Stimulated activated naive B cell treated with anti-CD40 and anti-IgM and Interleukin-4, amounts not matched to agents 10 μg/mL and 1 μg/mL and 100 μg/mL, for 72 hours (primary cell): ENCODE measurements around the gene SLC28A1.

Source experiments
- ATAC-seq, 2 donors: fragments of 150-1000 bp; cut with Tn5 transposase; replicated peaks; 2 replicates each; pipeline ENCODE4 v1.10.0; 2021; ENCODE audit warnings: moderate library complexity in 1 of 2
- DNase-seq: peaks from one replicate; pipeline ENCODE4 v3.0.0; 2021
- H3K27ac Mint-ChIP-seq: one replicate; pipeline ENCODE4 v1.8.0; 2022; ENCODE audit warnings: mild to moderate bottlenecking, mixed read lengths
- H3K27me3 Mint-ChIP-seq, 2 donors: one replicate each; pipeline ENCODE4 v1.8.0; 2022; ENCODE audit warnings: mixed read lengths in 2 of 2
- H3K36me3 Mint-ChIP-seq, 2 donors: one replicate each; pipeline ENCODE4 v1.8.0; 2022; ENCODE audit warnings: mixed read lengths in 2 of 2, mild to moderate bottlenecking in 1 of 2
- H3K4me1 Mint-ChIP-seq, 2 donors: one replicate each; pipeline ENCODE4 v1.8.0; 2022; ENCODE audit warnings: mixed read lengths in 2 of 2, mild to moderate bottlenecking in 1 of 2
- H3K4me3 Mint-ChIP-seq, 2 donors: one replicate each; pipeline ENCODE4 v1.8.0; 2022; ENCODE audit warnings: mild to moderate bottlenecking in 2 of 2, mixed read lengths in 2 of 2, moderate library complexity in 1 of 2
- H3K9me3 Mint-ChIP-seq, 2 donors: one replicate each; pipeline ENCODE4 v1.8.0; 2022; ENCODE audit warnings: mixed read lengths in 2 of 2, mild to moderate bottlenecking in 1 of 2

Gene SLC28A1

DNA sequence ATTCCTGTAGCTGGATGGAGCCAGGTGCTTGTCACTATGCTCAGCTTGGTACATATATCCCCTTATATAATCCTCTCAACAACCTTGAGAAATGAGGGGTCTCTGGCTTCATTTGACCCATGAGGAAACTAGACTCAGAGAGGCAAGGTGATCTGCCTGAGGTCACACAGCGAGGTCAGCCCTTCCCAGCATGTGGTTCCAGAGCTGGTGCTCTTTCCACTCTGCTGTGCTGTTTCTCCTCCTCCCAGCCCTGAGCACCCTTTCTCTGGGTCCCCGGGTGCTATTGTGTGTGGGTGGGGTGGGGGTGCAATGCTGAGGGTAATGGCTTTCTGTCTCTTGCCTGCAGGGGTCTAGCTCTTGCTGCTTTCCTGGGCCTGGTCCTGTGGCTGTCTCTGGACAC lies 19.3 kb downstream of the SLC28A1 start:
- Mint-ChIP-seq H3K9me3 (peaks cover 0 to 9% of the 10 kb centered on the region in 2 donors), H3K27me3 (peaks cover 6 to 12% of the 10 kb centered on the region in 2 donors), H3K36me3 (no peaks in the 10 kb centered on the region), H3K4me3 (no peak overlapping the region), H3K4me1 (peaks cover 0 to 2% of the 10 kb centered on the region in 2 donors), H3K27ac (no peak overlapping the region)
- no peak for DNase-seq
- no peak for ATAC-seq

DNA sequence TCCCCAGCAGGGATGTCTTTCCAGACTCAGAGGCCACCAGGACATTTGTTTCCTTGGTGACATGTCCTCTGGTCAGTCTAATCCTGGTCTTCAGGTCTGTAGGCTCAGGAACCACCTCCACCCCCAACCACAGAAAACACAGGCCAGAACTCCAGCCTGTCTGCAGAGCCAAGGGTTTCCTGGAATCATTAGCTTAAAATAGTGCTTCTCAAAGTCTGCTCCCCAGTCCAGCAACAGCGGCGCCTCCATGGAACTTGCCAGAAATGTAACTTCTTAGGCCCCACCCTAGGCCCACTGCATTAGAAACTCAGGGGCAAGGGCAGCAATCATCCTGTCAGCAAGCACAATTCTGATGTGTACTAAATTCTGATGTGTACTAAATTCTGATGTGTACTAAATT lies 20.0 kb downstream of the SLC28A1 start:
- ATAC-seq (no peak), DNase-seq (no peak)
- H3K27ac Mint-ChIP-seq, result no peak overlapping the region
- H3K4me3 Mint-ChIP-seq, result no peak overlapping the region
- H3K9me3 Mint-ChIP-seq, result peaks cover 0 to 3% of the 10 kb centered on the region in 2 donors
- no peaks in the 10 kb centered on the region for H3K36me3 Mint-ChIP-seq
- peaks cover 0 to 2% of the 10 kb centered on the region in 2 donors for H3K4me1 Mint-ChIP-seq
- peaks cover 0 to 5% of the 10 kb centered on the region in 2 donors for H3K27me3 Mint-ChIP-seq

DNA sequence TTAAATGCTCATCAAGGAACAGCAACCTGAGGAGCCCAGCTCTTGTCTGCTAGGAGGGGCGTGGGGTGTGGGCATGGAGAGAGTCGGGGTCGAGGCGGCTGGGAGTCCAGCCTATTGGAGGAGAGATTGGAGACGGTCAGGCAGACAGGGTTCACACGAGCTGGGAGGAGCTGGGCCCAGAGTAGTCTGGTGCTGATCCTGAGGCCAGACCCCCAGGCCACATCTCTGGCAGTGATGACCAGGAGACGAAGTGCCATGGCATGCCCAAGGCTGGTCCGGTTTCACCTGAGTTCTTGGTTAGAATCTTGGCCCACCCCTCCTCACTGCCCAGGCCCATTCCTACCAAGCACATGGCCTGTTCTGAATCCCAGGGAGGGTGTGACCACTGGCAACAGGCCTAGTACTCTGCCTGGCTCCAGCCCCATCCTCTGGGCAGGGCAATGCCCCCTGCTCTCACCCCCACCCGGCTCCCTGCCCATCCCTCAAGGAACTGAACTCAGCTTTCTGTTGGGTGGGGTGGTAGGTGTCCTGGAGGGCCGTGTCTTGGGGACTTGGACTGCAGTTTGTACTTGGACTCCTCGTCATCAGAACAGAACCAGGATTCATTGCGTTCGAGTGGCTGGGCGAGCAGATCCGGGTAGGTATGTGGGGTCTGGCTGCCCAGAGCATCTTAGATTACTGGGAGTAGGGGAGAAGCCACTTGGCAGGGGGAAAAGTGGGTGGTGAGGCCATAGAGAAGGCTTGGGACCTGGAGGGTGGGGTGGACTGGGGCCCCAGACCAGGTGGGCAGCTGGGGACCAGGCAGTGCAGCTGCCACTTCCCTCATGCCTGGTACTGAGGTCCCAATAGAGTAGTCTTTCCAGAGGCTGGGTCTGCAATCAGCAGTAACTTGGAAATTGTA lies 20.8 kb downstream of the SLC28A1 start:
- DNase-seq (no peak), ATAC-seq (no peak)
- no peaks in the 10 kb centered on the region for H3K36me3 Mint-ChIP-seq
- no peaks in the 10 kb centered on the region for H3K9me3 Mint-ChIP-seq
- peak overlapping the region; percentile 38 for H3K27ac Mint-ChIP-seq
- H3K27me3 Mint-ChIP-seq, result no peaks in the 10 kb centered on the region
- peaks cover 0 to 2% of the 10 kb centered on the region in 2 donors for H3K4me1 Mint-ChIP-seq
- no peak overlapping the region for H3K4me3 Mint-ChIP-seq

DNA sequence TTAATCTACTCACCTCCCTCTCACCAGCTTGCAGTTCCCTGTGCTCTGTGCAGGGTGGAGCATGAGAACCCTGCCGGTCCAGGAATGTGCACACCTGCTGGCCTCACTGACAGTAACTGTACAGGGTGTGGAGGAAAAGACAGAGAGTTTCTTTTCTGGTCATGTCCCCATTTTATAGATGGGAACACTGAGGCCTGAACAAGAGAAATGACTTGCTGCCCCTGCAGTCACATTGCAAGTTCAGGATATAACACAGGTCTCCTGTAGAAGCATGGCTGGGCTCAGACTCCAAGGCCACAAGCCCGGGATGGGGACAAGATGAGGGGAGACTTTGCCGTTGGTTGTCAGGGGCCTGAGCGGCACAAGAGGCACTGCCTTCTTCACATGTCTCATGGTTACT lies 23.3 kb downstream of the SLC28A1 start:
- H3K27ac Mint-ChIP-seq, result no peak overlapping the region
- ATAC-seq (no peak), DNase-seq (no peak)
- no peak overlapping the region for H3K4me3 Mint-ChIP-seq
- H3K4me1 Mint-ChIP-seq, result peaks cover 0 to 4% of the 10 kb centered on the region in 2 donors
- H3K36me3 Mint-ChIP-seq, result no peaks in the 10 kb centered on the region
- H3K9me3 Mint-ChIP-seq, result no peaks in the 10 kb centered on the region
- H3K27me3 Mint-ChIP-seq, result peaks cover 6 to 7% of the 10 kb centered on the region in 2 donors

DNA sequence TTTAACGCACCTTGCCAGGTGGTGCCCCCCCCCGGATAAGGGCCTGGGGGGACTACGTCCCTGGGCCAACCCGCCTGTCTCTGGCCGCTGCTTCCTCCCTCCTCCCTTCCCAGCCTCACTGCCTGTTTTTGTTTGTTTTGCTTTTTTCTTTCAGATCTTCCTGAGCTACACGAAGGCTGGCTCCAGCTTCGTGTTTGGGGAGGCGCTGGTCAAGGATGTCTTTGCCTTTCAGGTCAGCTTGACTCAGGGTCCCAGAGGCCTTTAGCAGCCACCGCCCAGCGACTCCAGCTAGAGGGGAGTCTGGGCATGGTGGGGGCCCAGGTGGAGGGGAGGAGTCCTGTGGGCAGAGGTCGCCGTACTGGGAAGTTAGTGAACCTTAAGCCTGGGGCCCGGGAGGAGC lies 24.1 kb downstream of the SLC28A1 start:
- peaks cover 6 to 8% of the 10 kb centered on the region in 2 donors for H3K27me3 Mint-ChIP-seq
- no peak overlapping the region for H3K4me3 Mint-ChIP-seq
- ATAC-seq (no peak), DNase-seq (no peak)
- H3K4me1 Mint-ChIP-seq, result peaks cover 0 to 4% of the 10 kb centered on the region in 2 donors
- no peaks in the 10 kb centered on the region for H3K36me3 Mint-ChIP-seq
- no peak overlapping the region for H3K27ac Mint-ChIP-seq
- H3K9me3 Mint-ChIP-seq, result no peaks in the 10 kb centered on the region

DNA sequence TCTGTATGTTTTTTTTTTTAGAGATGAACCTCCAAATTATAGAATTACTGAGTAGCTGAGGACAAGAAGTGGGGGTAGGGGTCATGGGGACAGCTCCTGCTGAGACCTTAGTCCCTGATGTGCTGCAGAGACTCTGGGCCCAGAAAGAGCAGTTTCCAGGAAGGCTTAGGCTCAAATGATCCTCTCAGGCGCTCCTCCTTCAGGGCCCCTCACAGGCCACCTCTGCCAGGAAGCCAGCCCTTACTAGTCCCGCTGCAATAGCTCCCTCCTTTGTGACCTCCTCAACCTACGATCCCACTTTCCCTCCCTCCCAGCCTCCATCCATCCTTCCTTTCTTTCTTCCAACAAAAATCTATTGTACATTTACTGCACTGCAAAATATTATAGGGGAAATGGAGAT lies 24.6 kb downstream of the SLC28A1 start:
- Mint-ChIP-seq H3K36me3 (no peaks in the 10 kb centered on the region), H3K4me1 (peaks cover 0 to 4% of the 10 kb centered on the region in 2 donors), H3K27ac (peak overlapping the region; percentile 14), H3K9me3 (no peaks in the 10 kb centered on the region), H3K27me3 (peaks cover 6 to 8% of the 10 kb centered on the region in 2 donors), H3K4me3 (no peak overlapping the region)
- no peak for ATAC-seq
- no peak for DNase-seq

DNA sequence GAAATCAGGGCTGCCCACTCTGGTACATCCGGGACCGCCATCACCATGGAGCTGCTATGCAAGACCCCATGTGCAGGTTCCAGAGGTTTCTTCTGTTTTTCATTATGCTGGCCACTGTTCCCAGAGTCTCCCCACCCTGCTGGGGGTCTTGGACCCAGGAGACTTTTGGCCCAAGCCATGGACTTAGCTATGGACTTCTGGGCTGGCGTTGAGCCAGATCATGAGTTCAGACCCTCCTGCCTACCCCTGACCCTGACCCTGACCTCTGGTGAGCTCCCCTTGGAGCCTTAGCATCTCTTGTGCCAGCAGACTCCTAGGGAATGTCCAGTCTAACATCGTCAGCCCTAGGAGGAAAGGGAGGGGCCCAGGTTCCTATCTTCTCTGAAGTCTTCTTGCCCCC lies 25.3 kb downstream of the SLC28A1 start:
- Mint-ChIP-seq H3K27me3 (peaks cover 8 to 10% of the 10 kb centered on the region in 2 donors), H3K4me1 (peaks cover 2 to 5% of the 10 kb centered on the region in 2 donors), H3K27ac (no peak overlapping the region), H3K36me3 (peaks cover under 1 to 1% of the 10 kb centered on the region in 2 donors), H3K9me3 (peaks cover 0 to 1% of the 10 kb centered on the region in 2 donors), H3K4me3 (no peak overlapping the region)
- DNase-seq (no peak), ATAC-seq (no peak)

DNA sequence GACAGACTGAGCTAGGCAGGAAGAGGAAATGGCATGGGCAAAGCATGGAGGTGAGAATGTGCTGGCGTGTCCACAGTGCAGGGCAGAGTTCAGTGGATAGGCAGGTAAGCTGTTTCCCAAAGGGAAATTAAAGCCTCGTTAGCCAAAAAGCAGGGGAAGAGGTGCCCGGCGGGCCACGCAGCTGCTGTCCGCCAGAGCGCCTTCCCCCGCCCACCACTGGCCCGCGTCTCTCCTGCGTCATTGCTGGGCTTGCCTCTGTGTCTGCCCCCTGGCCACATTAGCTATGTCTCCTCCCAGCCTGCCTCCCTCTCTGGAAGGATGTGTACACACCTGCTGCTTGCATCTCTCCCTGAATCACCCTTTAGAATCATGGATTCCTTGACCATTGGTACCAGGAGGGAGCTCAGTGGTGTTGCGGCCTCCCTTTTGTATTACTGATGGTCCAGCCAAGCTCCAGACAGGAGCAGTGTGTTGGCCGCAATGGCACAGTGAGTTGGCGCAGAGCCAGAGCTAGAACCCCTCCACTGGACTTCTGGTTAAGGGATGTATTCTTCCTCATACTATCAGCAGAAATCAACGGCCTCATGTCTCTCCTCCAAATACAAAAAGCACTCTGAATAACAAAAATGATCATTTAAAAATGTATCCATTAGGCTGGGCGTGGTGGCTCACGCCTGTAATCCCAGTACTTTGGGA lies 26.6 kb downstream of the SLC28A1 start:
- Mint-ChIP-seq H3K9me3 (peaks cover 0 to 3% of the 10 kb centered on the region in 2 donors), H3K4me1 (peaks cover 12 to 13% of the 10 kb centered on the region in 2 donors), H3K27me3 (peaks cover 17% of the 10 kb centered on the region in 2 donors), H3K4me3 (no peak overlapping the region), H3K27ac (no peak overlapping the region), H3K36me3 (peaks cover 2 to 3% of the 10 kb centered on the region in 2 donors)
- DNase-seq (no peak), ATAC-seq (no peak)

DNA sequence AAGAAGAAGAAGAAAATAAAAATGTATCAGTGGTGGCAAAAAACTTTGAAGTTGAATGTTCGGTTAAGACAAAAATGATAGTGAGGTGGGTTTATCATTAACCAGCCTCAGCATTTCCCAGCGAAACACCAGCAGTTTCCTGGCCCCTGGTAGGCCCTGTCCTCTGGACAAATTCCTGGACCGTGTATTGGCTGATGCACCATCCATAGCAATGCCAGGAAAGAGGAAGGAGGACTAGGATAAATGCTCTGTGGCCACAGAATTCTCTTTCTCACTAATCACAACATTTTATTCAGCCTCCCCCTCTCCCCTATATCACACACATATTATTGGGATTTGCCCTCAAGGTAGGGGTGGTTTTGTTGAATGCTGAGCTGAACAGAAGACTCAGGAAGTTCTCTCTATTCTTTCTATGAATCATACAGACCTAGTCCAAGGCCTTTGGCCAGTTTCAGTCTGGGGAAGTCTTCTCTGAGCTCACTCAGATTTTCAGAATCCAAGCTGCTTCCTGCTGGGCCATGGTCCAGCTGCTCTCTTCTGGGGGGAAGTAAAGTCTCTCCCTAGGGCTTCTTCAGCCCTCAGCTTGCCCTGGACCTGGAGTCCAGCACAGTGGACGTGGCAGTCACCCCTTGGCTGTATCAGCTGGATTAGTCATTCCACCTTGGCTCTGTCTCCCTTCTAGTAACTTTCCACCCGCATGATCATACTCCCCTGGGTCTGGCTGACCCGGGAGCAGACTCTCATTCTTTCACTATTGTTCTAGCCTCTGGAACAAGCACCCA lies 27.6 kb downstream of the SLC28A1 start:
- H3K4me1 Mint-ChIP-seq, result peaks cover 11 to 12% of the 10 kb centered on the region in 2 donors
- H3K4me3 Mint-ChIP-seq, result no peak overlapping the region
- ATAC-seq, result no peak
- peaks cover 2 to 3% of the 10 kb centered on the region in 2 donors for H3K36me3 Mint-ChIP-seq
- peaks cover 0 to 3% of the 10 kb centered on the region in 2 donors for H3K9me3 Mint-ChIP-seq
- peaks cover 17% of the 10 kb centered on the region in 2 donors for H3K27me3 Mint-ChIP-seq
- no peak for DNase-seq
- peak overlapping the region; percentile 65 for H3K27ac Mint-ChIP-seq

DNA sequence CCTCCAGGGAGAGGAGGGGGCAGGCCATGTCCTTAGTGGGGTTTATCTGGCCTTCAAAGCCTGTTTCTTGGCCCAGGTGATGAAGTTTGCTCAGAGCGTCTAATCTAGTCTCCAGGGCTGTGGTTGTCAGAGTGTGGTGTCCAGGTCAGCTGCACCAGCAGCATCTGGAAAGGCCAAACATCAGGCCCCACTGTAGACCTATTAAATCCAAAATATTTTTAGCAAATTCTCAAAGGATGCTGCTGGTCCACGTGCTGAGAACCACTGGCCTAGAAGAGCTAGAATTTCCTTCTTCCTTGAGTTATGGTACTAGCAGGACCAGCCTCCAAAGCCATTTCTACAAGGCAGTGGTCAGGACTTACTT lies 28.9 kb downstream of the SLC28A1 start:
- peaks cover 2 to 3% of the 10 kb centered on the region in 2 donors for H3K36me3 Mint-ChIP-seq
- DNase-seq (no peak), ATAC-seq (no peak)
- H3K4me1 Mint-ChIP-seq, result peaks cover 11 to 17% of the 10 kb centered on the region in 2 donors
- peaks cover 17% of the 10 kb centered on the region in 2 donors for H3K27me3 Mint-ChIP-seq
- H3K9me3 Mint-ChIP-seq, result peaks cover 0 to 3% of the 10 kb centered on the region in 2 donors
- no peak overlapping the region for H3K4me3 Mint-ChIP-seq
- no peak overlapping the region for H3K27ac Mint-ChIP-seq

DNA sequence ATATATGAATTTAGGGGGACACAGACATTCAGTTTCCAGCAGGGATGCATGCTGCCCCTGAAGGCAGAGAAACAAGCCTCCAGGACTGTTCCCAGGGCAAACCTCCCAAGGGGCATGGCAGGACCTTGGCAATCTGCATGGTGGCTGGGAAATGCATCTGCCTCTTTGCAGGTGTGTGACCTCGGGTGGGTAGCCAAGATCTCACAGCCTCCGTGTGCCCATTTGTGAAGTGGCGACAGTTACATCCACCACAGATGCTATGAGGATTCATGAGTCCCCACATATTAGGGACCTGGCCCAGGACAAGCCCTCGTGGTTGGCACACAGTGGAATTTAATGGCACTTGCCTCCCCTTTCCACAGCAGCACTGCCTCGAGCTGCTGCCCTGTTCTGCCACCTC lies 29.9 kb downstream of the SLC28A1 start:
- DNase-seq, result no peak
- H3K4me3 Mint-ChIP-seq, result no peak overlapping the region

DNA sequence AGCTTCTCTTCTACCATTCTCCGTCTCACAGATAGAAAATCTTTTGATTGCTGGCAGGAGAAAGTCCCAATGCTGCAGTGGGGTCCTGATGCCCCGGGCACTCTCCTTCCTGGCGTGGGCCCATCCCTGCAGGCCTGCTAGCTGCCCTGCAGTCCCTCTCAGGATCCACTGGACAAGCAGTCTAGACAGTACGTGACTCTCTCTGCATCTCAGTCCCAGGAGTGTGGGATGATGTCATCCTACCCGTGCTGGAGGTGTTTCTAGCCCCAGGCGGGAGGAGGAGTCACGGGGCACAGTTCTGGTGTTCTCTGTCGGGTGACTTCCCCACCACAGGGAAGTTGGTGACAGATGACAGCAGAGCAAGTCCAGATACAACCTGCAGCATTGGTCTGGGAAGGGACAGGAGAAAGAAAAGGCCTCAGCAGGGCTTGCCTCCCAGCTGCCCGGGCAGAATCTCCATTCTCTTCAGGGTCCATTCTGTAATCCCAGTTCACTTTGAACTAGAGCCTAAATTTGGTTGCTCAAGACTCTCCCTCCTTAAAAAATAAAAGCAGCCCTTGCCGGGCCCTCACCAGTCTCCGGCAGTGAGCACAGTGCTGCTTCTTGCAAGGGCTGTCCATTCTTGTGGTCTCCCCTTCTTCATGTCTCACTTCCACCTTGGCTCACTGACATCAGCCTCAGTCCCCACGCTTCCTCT lies 30.6 kb downstream of the SLC28A1 start:
- Mint-ChIP-seq H3K4me3 (no peak overlapping the region), H3K9me3 (peaks cover 0 to 3% of the 10 kb centered on the region in 2 donors), H3K36me3 (peaks cover 2 to 3% of the 10 kb centered on the region in 2 donors), H3K27ac (no peak overlapping the region), H3K4me1 (peaks cover 11 to 17% of the 10 kb centered on the region in 2 donors), H3K27me3 (peaks cover 17% of the 10 kb centered on the region in 2 donors)
- peak; percentile 37 for DNase-seq
- peak; percentile 90 to 96 for ATAC-seq

More for the DNA sequence above, 29.9 kb downstream of the SLC28A1 start:
- Mint-ChIP-seq H3K27me3 (peaks cover 17% of the 10 kb centered on the region in 2 donors), H3K4me1 (peaks cover 11 to 17% of the 10 kb centered on the region in 2 donors), H3K27ac (no peak overlapping the region), H3K36me3 (peaks cover 2 to 3% of the 10 kb centered on the region in 2 donors), H3K9me3 (peaks cover 0 to 3% of the 10 kb centered on the region in 2 donors)
- no peak for ATAC-seq

DNA sequence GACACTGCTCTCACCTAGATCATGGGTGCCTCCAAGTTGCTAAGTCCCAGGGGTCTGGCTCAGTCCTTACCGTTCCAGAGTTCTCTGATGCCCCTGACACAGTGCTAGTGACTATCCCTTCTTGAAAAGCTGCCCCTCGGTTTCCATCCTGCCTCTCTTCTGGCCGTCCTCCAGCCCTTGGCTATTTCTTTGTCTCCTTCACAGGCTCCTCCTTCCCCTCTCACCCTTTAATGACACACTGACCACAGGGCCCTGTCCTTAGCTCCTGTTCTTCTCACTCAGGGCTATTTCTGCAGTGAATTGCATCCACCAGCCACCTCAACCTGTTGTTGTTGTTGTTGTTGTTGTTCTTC lies 31.1 kb downstream of the SLC28A1 start:
- no peak for DNase-seq

More for the DNA sequence above, 31.1 kb downstream of the SLC28A1 start:
- Mint-ChIP-seq H3K4me1 (peaks cover 11 to 17% of the 10 kb centered on the region in 2 donors), H3K4me3 (no peak overlapping the region), H3K36me3 (peaks cover 2 to 3% of the 10 kb centered on the region in 2 donors), H3K9me3 (peaks cover 0 to 3% of the 10 kb centered on the region in 2 donors), H3K27ac (no peak overlapping the region), H3K27me3 (peaks cover 16 to 17% of the 10 kb centered on the region in 2 donors)
- ATAC-seq, result no peak
